ENCODE measurements around the gene PRKCE.

The PRKCE gene

GRCh38 chr2:45732436-45732835 is 81.0 kb downstream of the PRKCE start:
- no peak for DNase-seq

- no peak for DNase-seq
Measured at GRCh38 chr2:45732946-45733345, 81.5 kb downstream of the PRKCE start.

- no peak for DNase-seq
Measured at GRCh38 chr2:45734336-45734735, 82.9 kb downstream of the PRKCE start.

- no peak for DNase-seq
Measured at GRCh38 chr2:45734952-45735351, 83.5 kb downstream of the PRKCE start.

- DNase-seq, result no peak
Measured at GRCh38 chr2:45736757-45737704, 85.6 kb downstream of the PRKCE start.

- DNase-seq, result peak; percentile 21
Measured at GRCh38 chr2:45739796-45740485, 88.5 kb downstream of the PRKCE start.

- no peak for DNase-seq
Measured at GRCh38 chr2:45741161-45741850, 89.8 kb downstream of the PRKCE start.

- DNase-seq, result no peak
Measured at GRCh38 chr2:45743531-45744396, 92.3 kb downstream of the PRKCE start.

- DNase-seq, result no peak
Measured at GRCh38 chr2:45745231-45745630, 93.8 kb downstream of the PRKCE start.

GRCh38 chr2:45746888-45747287 is 95.4 kb downstream of the PRKCE start:
- DNase-seq, result no peak

- no peak for DNase-seq
Measured at GRCh38 chr2:45747363-45747762, 95.9 kb downstream of the PRKCE start.

GRCh38 chr2:45748239-45748638 is 96.8 kb downstream of the PRKCE start:
- no peak for DNase-seq

- DNase-seq, result no peak
Measured at GRCh38 chr2:45750001-45750400, 98.5 kb downstream of the PRKCE start.

GRCh38 chr2:45750484-45750883 is 99.0 kb downstream of the PRKCE start:
- DNase-seq, result no peak

GRCh38 chr2:45753381-45753780 is 101.9 kb downstream of the PRKCE start:
- no peak for DNase-seq

- DNase-seq, result no peak
Measured at GRCh38 chr2:45754131-45755010, 102.9 kb downstream of the PRKCE start.

- no peak for DNase-seq
Measured at GRCh38 chr2:45755585-45756335, 104.3 kb downstream of the PRKCE start.

- no peak for DNase-seq
Measured at GRCh38 chr2:45758018-45758417, 106.5 kb downstream of the PRKCE start.

- DNase-seq, result no peak
Measured at GRCh38 chr2:45759310-45759851, 107.9 kb downstream of the PRKCE start.

- no peak for DNase-seq
Measured at GRCh38 chr2:45761635-45762034, 110.2 kb downstream of the PRKCE start.

Measured in NCI-H1105 (cell line).